Gastrocnemius medialis (tissue), 4 donors: ENCODE data around the gene PCSK6. TPM values are rescaled to one million over a fixed set of nuclear protein-coding genes. Genes with fewer than 3 reads are reported as not detected.

ENCODE experiments used
- ATAC-seq, 2 donors: fragments of 150-250 bp; one replicate each; pipeline ENCODE4 v1.9.1; 2016
- DNase-seq, 2 donors: peaks; one replicate each; pipeline ENCODE4 v3.0.0-alpha.2; 2019
- H3K27ac ChIP-seq, 4 donors: fragments of 200-600 bp; sonication (generic); 1 replicate in 1 of 4; 2 replicates in 3 of 4; pipeline ENCODE4 v1.5.1; 2016 to 2018; ENCODE audit warnings: mild to moderate bottlenecking in 2 of 4, moderate library complexity in 1 of 4
- H3K27me3 ChIP-seq, 3 donors: fragments of 200-600 bp; sonication (generic) in 2 of 3; 1 replicate in 1 of 3; 2 replicates in 2 of 3; pipeline versions ENCODE4 v1.5.1 to v1.6.0; 2016 to 2019; ENCODE audit warnings: mild to moderate bottlenecking in 1 of 3, moderate library complexity in 1 of 3
- H3K36me3 ChIP-seq, 2 donors: fragments of 200-600 bp; sonication (generic) in 1 of 2; one replicate each; pipeline ENCODE4 v1.5.1; 2017 to 2018
- H3K4me1 ChIP-seq, 2 donors: fragments of 200-600 bp; sonication (generic) in 1 of 2; one replicate each; pipeline ENCODE4 v1.5.1; 2016 to 2017; ENCODE audit warnings: mild to moderate bottlenecking in 2 of 2
- H3K4me3 ChIP-seq, 4 donors: fragments of 200-600 bp; sonication (generic) in 3 of 4; 1 replicate in 1 of 4; 2 replicates in 3 of 4; pipeline ENCODE4 v1.5.1; 2016 to 2019; ENCODE audit warnings: mild to moderate bottlenecking in 2 of 4
- H3K9me3 ChIP-seq, 3 donors: fragments of 200-600 bp; sonication (generic) in 2 of 3; 1 replicate in 1 of 3; 2 replicates in 2 of 3; pipeline ENCODE4 v1.5.1; 2016 to 2019
- POLR2A ChIP-seq, 2 donors: fragments of 450-650 bp; IDR thresholded peaks; one replicate each; pipeline ENCODE4 v1.6.1; 2017; ENCODE audit warnings: antibody characterized with exemption in 2 of 2, mild to moderate bottlenecking in 2 of 2, moderate library complexity in 2 of 2
- in situ Hi-C, 4 donors: fragments of 200-750 bp; cut with MboI; loops; one replicate each; pipeline versions ENCODE4 v1.15.0 to v1.8.0; 2017; ENCODE audit warnings: low sequenced_read_pairs in 4 of 4
- intact Hi-C: fragments of 100-400 bp; cut with DNase I; formaldehyde crosslinking; loops from one replicate; pipeline ENCODE4 v1.15.1; 2023; ENCODE audit warnings: low total_unique reads
- total RNA-seq, 4 donors: library from RNA; depleted of rRNA; stranded (reverse); fragments of >200 nt; gene quantifications; one replicate each; pipeline versions ENCODE4 v1.1.0 to v1.2.3, GENCODE V29; 2016
- TF ChIP-seq, protein P1 (sequence below), 5 experiments: fragments of 450-650 bp in 3 of 5; fragments of 200-600 bp in 2 of 5; sonication (generic) in 2 of 5; IDR thresholded peaks in 4 of 5; conservative IDR thresholded peaks in 1 of 5; 1 replicate in 4 of 5; 2 replicates in 1 of 5; pipeline ENCODE4 v1.5.1; 2016 to 2019; ENCODE audit warnings: antibody characterized with exemption in 5 of 5, mild to moderate bottlenecking in 3 of 5, moderate library complexity in 3 of 5

The PCSK6 gene
- total RNA-seq, 4 donors from 2014 or later: 12.8 to 46.0 (median 23.6) TPM

DNA sequence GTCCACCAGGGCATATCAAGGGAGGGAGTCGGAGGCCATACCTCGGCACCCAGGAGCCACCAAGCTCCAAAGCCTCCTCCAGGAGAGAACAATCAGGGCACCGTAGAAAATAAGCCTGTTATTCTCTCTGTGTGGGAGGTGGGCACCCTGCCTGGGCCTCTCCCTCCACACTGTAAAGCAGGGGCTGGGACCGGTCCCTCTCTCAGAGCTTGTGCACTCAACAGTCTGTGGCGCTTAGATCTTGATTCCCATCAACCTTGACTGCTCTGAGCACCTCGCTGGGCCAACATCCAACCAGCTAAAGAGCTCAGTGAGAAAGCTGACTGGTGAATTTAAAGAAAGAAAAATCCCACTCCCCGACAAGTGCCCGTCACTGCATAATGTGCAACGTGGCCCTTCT, 53.0 kb downstream of the PCSK6 start:
- ATAC-seq (no peak), DNase-seq (no peak)
- no peak overlapping the region for H3K4me3 ChIP-seq
- intact Hi-C loops: no loop called here
- in situ Hi-C loops: no loop called here
- no peaks in the 10 kb centered on the region for H3K9me3 ChIP-seq
- peaks cover 0 to 5% of the 10 kb centered on the region in 2 donors for H3K36me3 ChIP-seq
- TF ChIP-seq POLR2A (IDR thresholded peaks at IDR 0.05): no peak
- TF ChIP-seq, protein P1, sequence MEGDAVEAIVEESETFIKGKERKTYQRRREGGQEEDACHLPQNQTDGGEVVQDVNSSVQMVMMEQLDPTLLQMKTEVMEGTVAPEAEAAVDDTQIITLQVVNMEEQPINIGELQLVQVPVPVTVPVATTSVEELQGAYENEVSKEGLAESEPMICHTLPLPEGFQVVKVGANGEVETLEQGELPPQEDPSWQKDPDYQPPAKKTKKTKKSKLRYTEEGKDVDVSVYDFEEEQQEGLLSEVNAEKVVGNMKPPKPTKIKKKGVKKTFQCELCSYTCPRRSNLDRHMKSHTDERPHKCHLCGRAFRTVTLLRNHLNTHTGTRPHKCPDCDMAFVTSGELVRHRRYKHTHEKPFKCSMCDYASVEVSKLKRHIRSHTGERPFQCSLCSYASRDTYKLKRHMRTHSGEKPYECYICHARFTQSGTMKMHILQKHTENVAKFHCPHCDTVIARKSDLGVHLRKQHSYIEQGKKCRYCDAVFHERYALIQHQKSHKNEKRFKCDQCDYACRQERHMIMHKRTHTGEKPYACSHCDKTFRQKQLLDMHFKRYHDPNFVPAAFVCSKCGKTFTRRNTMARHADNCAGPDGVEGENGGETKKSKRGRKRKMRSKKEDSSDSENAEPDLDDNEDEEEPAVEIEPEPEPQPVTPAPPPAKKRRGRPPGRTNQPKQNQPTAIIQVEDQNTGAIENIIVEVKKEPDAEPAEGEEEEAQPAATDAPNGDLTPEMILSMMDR (IDR thresholded peaks at IDR 0.05 in 4 of 5, conservative IDR thresholded peaks at IDR 0.05 in 1 of 5): no peak
- no peaks in the 10 kb centered on the region for H3K27me3 ChIP-seq
- no peak overlapping the region for H3K27ac ChIP-seq
- H3K4me1 ChIP-seq: peaks cover 11 to 14% of the 10 kb centered on the region in 2 donors

DNA sequence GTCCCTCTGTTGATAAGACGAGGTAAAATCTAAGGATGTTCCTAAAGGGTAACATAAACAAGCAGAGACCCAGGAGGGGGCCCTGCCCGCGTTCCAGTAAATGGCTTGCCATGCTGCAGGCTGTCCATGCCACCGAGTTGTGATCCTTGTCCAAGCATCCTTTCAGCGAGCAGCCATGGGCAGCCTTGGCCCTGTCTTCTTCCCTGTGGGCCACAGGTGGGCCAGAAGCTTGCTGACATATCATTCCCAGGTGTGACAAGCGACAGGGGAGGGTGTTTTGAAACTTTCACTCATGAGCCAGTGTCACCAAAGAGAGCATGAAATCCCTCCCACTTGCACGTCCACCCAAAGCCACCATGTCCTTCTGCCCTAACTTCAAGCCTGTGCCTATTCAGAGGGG, 53.7 kb downstream of the PCSK6 start:
- Histone ChIP-seq H3K36me3 (peaks cover 0 to 11% of the 10 kb centered on the region in 2 donors), H3K27me3 (no peaks in the 10 kb centered on the region), H3K4me1 (peaks cover 11 to 14% of the 10 kb centered on the region in 2 donors), H3K27ac (no peak overlapping the region), H3K9me3 (no peaks in the 10 kb centered on the region), H3K4me3 (no peak overlapping the region)
- TF ChIP-seq, protein P1 (IDR thresholded peaks at IDR 0.05 in 4 of 5, conservative IDR thresholded peaks at IDR 0.05 in 1 of 5): no peak
- TF ChIP-seq POLR2A (IDR thresholded peaks at IDR 0.05): no peak
- no peak for ATAC-seq
- no peak for DNase-seq
- in situ Hi-C loops: no loop called here
- intact Hi-C loops: no loop called here

DNA sequence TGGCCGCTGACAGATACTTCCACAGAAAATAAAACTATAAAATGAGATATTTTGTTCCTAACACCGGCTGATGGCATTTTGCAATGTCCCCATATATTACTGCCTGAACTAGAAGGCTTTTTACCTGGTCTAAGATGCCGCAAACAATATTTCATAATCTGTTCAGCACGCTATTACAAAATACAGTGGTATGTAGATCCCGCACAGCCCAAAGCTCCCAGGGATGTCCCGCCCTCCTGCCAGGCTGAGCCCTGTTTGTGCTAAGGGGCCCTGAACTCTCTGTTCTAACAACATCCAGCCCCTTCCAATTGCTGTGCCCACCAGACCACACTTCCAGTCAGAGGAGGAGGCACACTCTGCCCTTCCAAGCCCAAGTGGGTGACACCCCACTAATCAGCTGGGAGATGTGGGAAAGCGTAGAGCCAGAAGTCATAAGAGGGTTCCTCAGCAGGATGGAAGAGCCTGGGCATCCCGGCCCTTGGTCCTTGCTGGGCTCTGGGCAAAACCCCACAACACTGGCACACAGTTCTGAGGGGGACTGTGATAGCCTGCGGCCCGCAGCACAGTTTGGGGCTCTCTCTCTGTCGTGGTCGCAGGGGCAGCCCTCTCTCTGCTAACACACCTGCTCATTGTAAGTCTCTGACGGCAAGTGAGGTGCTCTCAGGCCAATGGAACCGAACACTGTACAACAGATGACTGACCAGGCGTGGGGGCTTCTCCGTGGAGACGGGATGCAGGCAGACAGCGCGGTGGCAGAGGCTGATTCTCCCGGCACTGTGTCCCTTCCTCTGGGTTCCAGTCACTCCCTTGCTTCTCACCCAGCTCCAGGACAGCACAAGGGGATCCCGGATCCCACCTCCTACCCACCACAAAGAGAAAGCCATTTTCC, 55.2 kb downstream of the PCSK6 start:
- in situ Hi-C loops (no loop called here), intact Hi-C loops (no loop called here)
- no peak for DNase-seq
- Histone ChIP-seq H3K9me3 (no peaks in the 10 kb centered on the region), H3K27me3 (no peaks in the 10 kb centered on the region), H3K36me3 (peaks cover 0 to 24% of the 10 kb centered on the region in 2 donors), H3K27ac (no peak overlapping the region), H3K4me1 (peaks cover 6 to 7% of the 10 kb centered on the region in 2 donors), H3K4me3 (no peak overlapping the region)
- ATAC-seq: no peak
- no peak for TF ChIP-seq POLR2A (IDR thresholded peaks at IDR 0.05)
- TF ChIP-seq, protein P1 (IDR thresholded peaks at IDR 0.05 in 4 of 5, conservative IDR thresholded peaks at IDR 0.05 in 1 of 5): no peak

DNA sequence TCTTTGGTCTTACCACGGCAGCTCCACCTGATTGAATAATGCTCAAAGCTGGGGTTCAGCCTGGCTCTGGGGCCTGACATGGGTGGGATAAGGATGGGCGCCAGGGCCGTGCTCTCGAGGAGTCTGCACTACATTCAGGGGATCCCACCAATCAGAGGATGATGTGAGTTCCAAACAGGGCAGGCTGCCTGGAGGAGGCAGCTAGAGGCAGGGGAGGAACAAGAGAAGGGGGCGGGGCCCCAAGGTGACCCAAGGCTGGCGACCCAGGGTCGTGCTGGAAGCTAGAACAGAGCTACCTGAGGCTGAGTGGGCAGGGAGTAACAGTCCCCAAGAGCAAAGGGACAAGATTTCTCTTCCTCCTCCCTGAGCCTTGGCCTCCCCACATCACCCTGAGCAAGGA, 56.1 kb downstream of the PCSK6 start:
- H3K9me3 ChIP-seq: no peaks in the 10 kb centered on the region
- H3K4me1 ChIP-seq: peaks cover 0 to under 1% of the 10 kb centered on the region in 2 donors
- TF ChIP-seq POLR2A (IDR thresholded peaks at IDR 0.05): no peak
- TF ChIP-seq, protein P1 (IDR thresholded peaks at IDR 0.05 in 4 of 5, conservative IDR thresholded peaks at IDR 0.05 in 1 of 5): no peak
- in situ Hi-C loops: no loop called here
- ATAC-seq: no peak
- no peaks in the 10 kb centered on the region for H3K27me3 ChIP-seq
- no peak for DNase-seq
- H3K4me3 ChIP-seq: no peak overlapping the region
- peaks cover 0 to 31% of the 10 kb centered on the region in 2 donors for H3K36me3 ChIP-seq
- intact Hi-C loops: no loop called here
- H3K27ac ChIP-seq: no peak overlapping the region
